SK-N-SH (cell line): ENCODE data around the gene NRF1. TPM values are rescaled to one million over a fixed set of nuclear protein-coding genes. Genes with fewer than 3 reads are reported as not detected.

ENCODE experiments used
- CTCF ChIA-PET: fragments of 300-600, 350-600 bp; formaldehyde crosslinking; extraction: SDS; loops from one replicate; lab custom pipeline; 2021; lab: Yijun Ruan, JAX
- POLR2A ChIA-PET: fragments of 350-600 bp; sonication (Branson Sonifier 250); formaldehyde crosslinking; extraction: SDS; loops from one replicate; lab custom pipeline; 2020; ENCODE audit warnings: antibody characterized with exemption, inconsistent platforms; lab: Yijun Ruan, JAX
- DNase-seq: peaks from one replicate; pipeline ENCODE4 v3.0.0; 2012
- H2AFZ ChIP-seq: fragments of 200-600 bp; sonication (generic); 2 replicates; pipeline ENCODE4 v1.8.1; 2016; ENCODE audit warnings: antibody characterized with exemption, mild to moderate bottlenecking, low read depth
- H3F3A ChIP-seq: fragments of 200-600 bp; sonication (generic); replicated peaks from 2 replicates; pipeline ENCODE3; 2016; ENCODE audit warnings: antibody characterized with exemption, mild to moderate bottlenecking; ENCODE audit not compliant: insufficient read depth
- H3K27ac ChIP-seq, 2 experiments: fragments of 200-500 bp in 1 of 2; fragments of 200-600 bp in 1 of 2; sonication (Bioruptor generic) in 1 of 2; sonication (generic), shearing (Covaris generic) in 1 of 2; 2 replicates each; pipeline versions ENCODE4 v1.5.1 to v1.6.1; 2014 to 2016; ENCODE audit warnings: low read depth in 2 of 2, inconsistent platforms in 1 of 2, low read length in 1 of 2, mild to moderate bottlenecking in 1 of 2, mixed read lengths in 1 of 2
- H3K27me3 ChIP-seq: fragments of 200-600 bp; sonication (generic), shearing (Covaris generic); 2 replicates; pipeline ENCODE4 v1.6.1; 2016; ENCODE audit warnings: mixed run types; ENCODE audit not compliant: insufficient read depth
- H3K36me3 ChIP-seq, 2 experiments: fragments of 200-500 bp in 1 of 2; fragments of 200-600 bp in 1 of 2; sonication (Bioruptor generic) in 1 of 2; sonication (generic) in 1 of 2; replicated peaks in 1 of 2; 2 replicates each; pipeline versions ENCODE3 to v1.5.1; 2014 to 2016; ENCODE audit warnings: low read length in 1 of 2, mild to moderate bottlenecking in 1 of 2; ENCODE audit not compliant: insufficient read depth in 2 of 2, control insufficient read depth in 1 of 2
- H3K4me1 ChIP-seq, 2 experiments: fragments of 200-500 bp in 1 of 2; fragments of 200-600 bp in 1 of 2; sonication (Bioruptor generic) in 1 of 2; sonication (generic), shearing (Covaris generic) in 1 of 2; 2 replicates each; pipeline versions ENCODE4 v1.5.1 to v1.6.1; 2014 to 2016; ENCODE audit warnings: low read depth in 1 of 2, low read length in 1 of 2, mixed run types in 1 of 2; ENCODE audit not compliant: insufficient read depth in 2 of 2, control insufficient read depth in 1 of 2
- H3K4me2 ChIP-seq: fragments of 200-600 bp; sonication (generic), shearing (Covaris generic); 2 replicates; pipeline ENCODE4 v1.6.1; 2017; ENCODE audit warnings: mixed run types
- H3K4me3 ChIP-seq, 2 experiments: fragments of 200-500 bp in 1 of 2; fragments of 200-600 bp in 1 of 2; sonication (Bioruptor generic) in 1 of 2; sonication (generic), shearing (Covaris generic) in 1 of 2; 2 replicates each; pipeline versions ENCODE4 v1.5.1 to v1.8.1; 2014 to 2016; ENCODE audit warnings: low read depth in 2 of 2, inconsistent platforms in 1 of 2, low read length in 1 of 2, mild to moderate bottlenecking in 1 of 2, mixed read lengths in 1 of 2, moderate library complexity in 1 of 2
- H3K79me2 ChIP-seq: fragments of 200-600 bp; sonication (generic); 2 replicates; pipeline ENCODE4 v1.8.1; 2017; ENCODE audit warnings: mild to moderate bottlenecking; ENCODE audit not compliant: insufficient read depth
- H3K9ac ChIP-seq: fragments of 200-600 bp; sonication (generic); 2 replicates; pipeline ENCODE4 v1.6.1; 2017; ENCODE audit warnings: mixed run types
- H3K9me2 ChIP-seq: fragments of 200-600 bp; sonication (generic); 2 replicates; pipeline ENCODE4 v1.6.1; 2017; ENCODE audit warnings: mixed run types
- H3K9me3 ChIP-seq: fragments of 200-600 bp; sonication (generic); 2 replicates; pipeline ENCODE4 v1.6.1; 2017; ENCODE audit warnings: mixed run types, mild to moderate bottlenecking, moderate library complexity
- H4K20me1 ChIP-seq: fragments of 200-600 bp; sonication (generic); 2 replicates; pipeline ENCODE4 v1.6.1; 2017; ENCODE audit warnings: mild to moderate bottlenecking, mixed run types; ENCODE audit not compliant: insufficient read depth
- ELF1 ChIP-seq: IDR thresholded peaks from 2 replicates; pipeline ENCODE4 v1.4.0; 2012
- EP300 ChIP-seq, 2 experiments: IDR thresholded peaks; 2 replicates each; pipeline versions ENCODE4 v1.4.0 to v1.6.1; 2012; ENCODE audit warnings: borderline replicate concordance in 1 of 2, low read depth in 1 of 2, low read length in 1 of 2
- FOSL2 ChIP-seq: IDR thresholded peaks from 2 replicates; pipeline ENCODE4 v1.4.0; 2012; ENCODE audit warnings: low read depth, mild to moderate bottlenecking, moderate library complexity, borderline replicate concordance
- FOXM1 ChIP-seq: IDR thresholded peaks from 2 replicates; pipeline ENCODE4 v1.4.0; 2012; ENCODE audit warnings: low read depth, mild to moderate bottlenecking
- GABPA ChIP-seq: IDR thresholded peaks from 2 replicates; pipeline ENCODE4 v1.4.0; 2012; ENCODE audit warnings: low read depth, mild to moderate bottlenecking
- GATA2 ChIP-seq: sonication (generic); formaldehyde crosslinking; IDR thresholded peaks from 2 replicates; pipeline ENCODE4 v1.5.0; 2020; ENCODE audit warnings: mild to moderate bottlenecking, missing genetic modification reagents
- IRF3 ChIP-seq: fragments of 150-350 bp; IDR thresholded peaks from 2 replicates; pipeline ENCODE4 v1.6.1; 2016; ENCODE audit warnings: mild to moderate bottlenecking, low read depth, low read length
- MAX ChIP-seq: IDR thresholded peaks from 2 replicates; pipeline ENCODE4 v1.4.0; 2012; ENCODE audit warnings: low read depth
- MEF2A ChIP-seq: IDR thresholded peaks from 2 replicates; pipeline ENCODE4 v1.4.0; 2012; ENCODE audit warnings: low read depth, borderline replicate concordance
- NFIC ChIP-seq: IDR thresholded peaks from 2 replicates; pipeline ENCODE4 v1.4.0; 2012; ENCODE audit warnings: borderline replicate concordance
- PBX3 ChIP-seq: IDR thresholded peaks from 2 replicates; pipeline ENCODE4; 2012
- POLR2AphosphoS5 ChIP-seq: IDR thresholded peaks from 2 replicates; pipeline ENCODE4 v1.6.1; 2012; ENCODE audit warnings: low read depth, low read length
- RCOR1 ChIP-seq: fragments of 150-350 bp; IDR thresholded peaks from 2 replicates; pipeline ENCODE4 v1.6.1; 2017; ENCODE audit warnings: antibody characterized with exemption, low read length
- REST ChIP-seq: IDR thresholded peaks from 2 replicates; pipeline ENCODE4 v1.6.1; 2012; ENCODE audit warnings: mild to moderate bottlenecking, low read depth, low read length, moderate library complexity
- RFX5 ChIP-seq: IDR thresholded peaks from 2 replicates; pipeline ENCODE4 v1.6.1; 2012; ENCODE audit warnings: mild to moderate bottlenecking, improper control_type of control experiment, low read length
- RXRA ChIP-seq: IDR thresholded peaks from 2 replicates; pipeline ENCODE4 v1.4.0; 2012; ENCODE audit warnings: low read depth, mild to moderate bottlenecking, borderline replicate concordance
- USF1 ChIP-seq: IDR thresholded peaks from 2 replicates; pipeline ENCODE4 v1.4.0; 2012; ENCODE audit warnings: low read depth, borderline replicate concordance
- YY1 ChIP-seq: IDR thresholded peaks from 2 replicates; pipeline ENCODE4 v1.4.0; 2012; ENCODE audit warnings: low read depth, mild to moderate bottlenecking
- ZBTB33 ChIP-seq: IDR thresholded peaks from 2 replicates; pipeline ENCODE4 v1.4.0; 2012; ENCODE audit warnings: low read depth, borderline replicate concordance
- WGBS: methylation state at CpG from one replicate; pipeline ENCODE4 v1.1.6; 2017; ENCODE audit warnings: low lambda C conversion rate; 5-methylcytosine and 5-hydroxymethylcytosine counted together
- polyA plus RNA-seq, 3 experiments: library from polyadenylated mRNA; depleted of rRNA; stranded (reverse); fragments of >200 nt; gene quantifications; 2 replicates each; pipeline ENCODE4 v1.2.3, GENCODE V29; 2012

The NRF1 gene
- polyA plus RNA-seq, 1 of the 3 experiments (the other 2 are of a cell fraction): 10.9 TPM

- 89% methylated on average over 2 of the region's 2 CpGs for WGBS
- CTCF ChIA-PET: interaction anchor here (1.0 kb wide), 1 partner anchor 46 kb away, joined by 3 read pairs; no protein-coding TSS in a partner anchor
- H2AFZ ChIP-seq: no peak overlapping the region
- DNase-seq: no peak
- H3K36me3 ChIP-seq: no peaks in the 10 kb centered on the region
- no peaks in the 10 kb centered on the region for H3F3A ChIP-seq
- H4K20me1 ChIP-seq: no peaks in the 10 kb centered on the region
- POLR2A ChIA-PET: no interaction called here
- no peaks in the 10 kb centered on the region for H3K9me2 ChIP-seq
- H3K27ac ChIP-seq: no peak overlapping the region
- TF ChIP-seq GABPA (no peak), MEF2A (no peak), FOXM1 (no peak), POLR2AphosphoS5 (no peak), PBX3 (no peak), EP300 (IDR thresholded peaks at IDR 0.05; ENCODE audit: borderline replicate concordance in 1 of 2, low read depth in 1 of 2, low read length in 1 of 2) (no peak), GATA2 (CRISPR knock-in tag) (no peak), ZBTB33 (no peak), RXRA (no peak), NFIC (no peak), REST (no peak), USF1 (no peak), IRF3 (no peak), FOSL2 (no peak), YY1 (no peak), RFX5 (no peak), MAX (no peak), RCOR1 (no peak), ELF1 (no peak)
- H3K9ac ChIP-seq: no peak overlapping the region
- H3K4me1 ChIP-seq: no peaks in the 10 kb centered on the region
- no peak overlapping the region for H3K4me2 ChIP-seq
- H3K79me2 ChIP-seq: no peaks in the 10 kb centered on the region
- H3K9me3 ChIP-seq: peaks cover 7% of the 10 kb centered on the region; the same call in 1 of the 2 replicates
- no peaks in the 10 kb centered on the region for H3K27me3 ChIP-seq
- no peak overlapping the region for H3K4me3 ChIP-seq
Observed at GRCh38 chr7:129576138-129576537, 35.4 kb upstream of the NRF1 start.
